ENCODE data around the gene DNAL4.

Gene DNAL4

DNA sequence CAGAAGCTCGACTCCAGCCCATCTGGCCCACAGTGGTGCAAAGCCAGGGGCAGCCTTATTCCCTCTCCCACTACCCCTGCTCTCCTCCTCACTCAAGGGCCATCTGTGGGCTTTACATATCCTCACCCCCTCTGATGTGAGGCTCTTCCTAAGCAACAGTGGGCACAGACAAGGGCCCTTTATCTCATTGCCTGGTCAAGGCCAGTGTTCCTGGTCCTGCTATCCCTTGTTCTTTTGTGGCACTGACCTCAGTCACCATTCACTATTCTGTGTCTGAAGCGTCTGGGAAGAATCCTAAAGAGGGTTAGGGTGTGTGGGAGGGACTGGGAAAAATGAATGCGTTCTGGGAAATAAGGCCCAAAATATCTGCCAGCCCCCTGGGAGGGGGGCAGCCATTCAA lies 7.3 kb downstream of the DNAL4 start:
- no peak for DNase-seq (ENCODE audit: low read depth in 2 of 2)

GRCh38 chr22:38784856-38785255 lies 9.1 kb downstream of the DNAL4 start:
- DNase-seq (ENCODE audit: low read depth in 2 of 2), result no peak

DNA sequence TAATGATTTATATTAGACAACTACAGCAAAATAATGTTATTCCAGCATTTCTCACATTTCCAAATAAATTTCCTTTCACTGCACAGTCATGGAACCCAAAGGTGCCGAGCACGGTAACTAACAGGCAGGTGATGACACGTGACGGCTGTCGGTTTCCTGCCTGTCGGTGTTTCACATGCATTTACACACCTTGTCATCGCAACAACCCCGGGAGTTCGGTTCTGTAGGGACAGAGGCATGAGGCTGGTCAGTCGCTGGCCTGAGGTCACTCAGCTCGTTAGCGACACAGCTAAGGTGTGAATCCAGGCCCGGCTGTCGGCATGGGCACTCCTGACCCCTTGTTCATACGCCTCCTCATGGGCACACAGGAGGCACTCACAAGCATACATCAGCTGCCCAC lies 9.9 kb downstream of the DNAL4 start:
- DNase-seq (ENCODE audit: low read depth in 2 of 2), result no peak

DNA sequence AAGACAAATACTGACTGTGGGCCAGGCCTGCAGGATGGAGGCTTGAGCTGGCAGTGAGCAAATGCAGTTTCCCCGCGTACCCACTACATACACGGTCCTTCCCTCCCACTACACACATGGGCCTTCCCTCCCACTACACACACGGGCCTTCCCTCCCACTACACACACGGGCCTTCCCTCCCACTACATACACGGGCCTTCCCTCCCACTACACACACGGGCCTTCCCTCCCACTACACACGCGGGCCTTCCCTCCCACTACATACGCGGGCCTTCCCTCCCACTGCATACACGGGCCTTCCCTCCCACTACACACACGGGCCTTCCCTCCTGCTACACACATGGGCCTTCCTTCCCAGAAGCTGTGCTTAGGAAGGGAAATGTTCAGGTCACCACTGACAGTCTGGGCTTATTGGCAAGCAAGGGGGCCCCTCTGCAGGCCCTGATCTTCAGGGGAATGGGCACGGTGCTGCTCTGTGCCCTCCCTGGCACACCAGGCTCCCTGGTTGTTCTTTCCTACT lies 10.8 kb downstream of the DNAL4 start:
- DNase-seq (ENCODE audit: low read depth in 2 of 2), result no peak

GRCh38 chr22:38782402-38783094 lies 11.4 kb downstream of the DNAL4 start:
- no peak for DNase-seq (ENCODE audit: low read depth in 2 of 2)

DNA sequence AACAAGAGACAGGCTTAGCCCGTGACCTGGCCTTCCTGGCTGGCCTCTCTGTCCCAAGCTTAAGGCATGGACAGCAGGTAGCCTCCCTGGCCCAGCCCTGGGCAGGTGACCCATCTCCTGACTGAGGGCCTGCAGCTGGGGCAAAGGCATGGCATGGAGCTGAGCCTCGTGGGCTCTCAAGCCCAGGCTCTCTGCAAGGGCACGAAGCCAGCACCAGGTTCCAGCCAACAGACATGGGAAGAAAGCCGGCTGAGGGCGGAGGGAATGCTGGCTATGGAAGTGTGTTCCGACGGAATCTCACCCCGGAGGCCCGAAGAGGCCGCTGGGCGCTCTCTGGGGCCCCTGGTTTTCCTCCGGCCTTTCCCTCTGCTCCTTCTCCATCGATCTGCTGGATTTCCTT lies 12.9 kb downstream of the DNAL4 start:
- DNase-seq (ENCODE audit: low read depth in 2 of 2), result no peak

DNA sequence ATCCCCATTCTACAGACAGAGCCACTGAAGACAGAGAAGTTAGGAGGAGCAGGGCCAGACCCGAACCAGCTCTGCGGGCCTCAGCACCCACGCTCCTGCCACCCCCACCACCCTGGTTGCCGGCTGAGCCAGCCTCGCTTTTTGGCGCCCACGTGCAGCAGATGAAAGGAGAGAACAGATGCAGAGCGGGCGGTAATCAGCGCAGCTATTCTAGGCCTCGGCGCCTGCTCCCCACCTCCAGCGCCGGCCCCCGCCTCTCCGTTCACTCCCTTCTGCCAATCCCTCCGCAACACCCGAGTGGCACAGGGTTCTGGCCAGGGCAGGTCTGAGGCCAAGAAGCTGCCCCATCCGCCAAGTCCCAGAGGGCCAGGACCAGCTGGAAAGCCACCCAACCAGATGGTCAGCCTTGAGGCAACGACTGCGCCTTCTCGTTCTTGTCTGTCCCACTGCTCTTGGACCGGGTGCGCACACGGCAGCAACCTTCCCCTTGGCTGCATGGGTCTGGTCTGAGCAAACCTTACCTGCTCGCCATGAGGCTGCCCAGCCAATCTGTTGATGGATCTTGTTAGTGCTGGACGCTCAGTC lies 16.8 kb downstream of the DNAL4 start:
- no peak for DNase-seq (ENCODE audit: low read depth in 2 of 2)

- DNase-seq (ENCODE audit: low read depth in 2 of 2), result no peak
Observed at GRCh38 chr22:38776086-38776485, 17.9 kb downstream of the DNAL4 start.

DNA sequence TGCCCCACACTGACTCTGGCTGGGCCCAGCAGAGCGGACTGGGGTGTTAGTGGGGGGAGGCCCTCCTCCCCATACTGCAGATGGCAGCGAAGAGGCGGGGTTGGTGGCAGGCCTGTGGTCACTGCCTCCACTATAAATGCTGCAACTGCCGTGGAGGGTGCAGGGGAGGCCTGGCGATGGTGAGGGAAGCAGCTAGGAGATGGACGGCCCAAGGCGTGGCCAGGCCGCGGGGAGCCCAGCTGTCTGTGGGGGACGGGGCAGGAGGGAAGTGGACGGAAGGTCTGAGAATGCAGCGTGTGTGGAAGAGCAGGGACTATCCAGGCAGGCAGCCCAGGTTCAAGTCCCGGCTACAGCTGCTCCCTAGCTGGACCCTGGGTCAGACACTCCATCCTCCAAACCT lies 18.3 kb downstream of the DNAL4 start:
- no peak for DNase-seq (ENCODE audit: low read depth in 2 of 2)

- DNase-seq (ENCODE audit: low read depth in 2 of 2), result no peak
Observed at GRCh38 chr22:38774496-38775166, 19.3 kb downstream of the DNAL4 start.

- no peak for DNase-seq (ENCODE audit: low read depth in 2 of 2)
Observed at GRCh38 chr22:38773363-38773946, 20.5 kb downstream of the DNAL4 start.

GRCh38 chr22:38772623-38772873 lies 21.4 kb downstream of the DNAL4 start:
- DNase-seq (ENCODE audit: low read depth in 2 of 2), result no peak

GRCh38 chr22:38770257-38770949 lies 23.5 kb downstream of the DNAL4 start:
- DNase-seq (ENCODE audit: low read depth in 2 of 2), result no peak

GRCh38 chr22:38768036-38768435 lies 25.9 kb downstream of the DNAL4 start:
- DNase-seq (ENCODE audit: low read depth in 2 of 2), result no peak

GRCh38 chr22:38767313-38767712 lies 26.6 kb downstream of the DNAL4 start:
- no peak for DNase-seq (ENCODE audit: low read depth in 2 of 2)

DNA sequence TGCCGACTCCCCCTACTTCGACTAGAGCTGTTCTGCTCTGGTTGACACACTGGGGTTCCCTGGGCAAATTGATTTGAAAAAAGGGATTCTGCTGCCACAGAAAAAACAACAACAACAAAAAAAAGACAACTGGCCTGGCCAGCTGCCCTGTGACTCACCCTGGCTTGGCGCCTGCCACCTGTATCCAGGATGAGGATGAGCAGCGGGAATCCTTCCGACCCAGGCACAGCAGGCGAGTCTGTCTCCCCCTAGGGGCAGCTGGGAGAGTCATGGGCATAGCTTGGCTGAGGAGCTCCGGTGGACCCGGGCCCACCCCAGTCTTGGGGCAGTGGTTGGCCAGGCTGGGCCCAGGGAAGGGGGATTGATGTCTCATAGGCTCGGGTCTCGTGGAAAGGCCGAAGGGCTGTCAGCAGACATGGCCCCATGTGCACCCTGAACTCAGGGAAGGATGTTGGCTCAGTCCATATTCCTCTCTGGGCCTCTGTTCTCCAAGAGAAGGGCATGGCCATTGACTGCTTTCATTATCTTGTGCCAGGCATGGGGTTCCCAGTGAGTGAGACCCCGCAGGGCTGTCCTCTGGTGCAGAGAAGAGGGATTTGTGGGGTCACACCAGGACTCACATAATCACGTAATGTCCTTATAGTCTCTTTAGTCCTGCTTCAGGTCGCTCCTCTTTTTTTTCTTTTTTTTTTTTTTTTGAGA lies 27.7 kb downstream of the DNAL4 start:
- peak in 1 of 2 donors; percentile 16 for DNase-seq (ENCODE audit: low read depth in 2 of 2)

GRCh38 chr22:38762551-38762983 lies 31.4 kb downstream of the DNAL4 start:
- DNase-seq (ENCODE audit: low read depth in 2 of 2), result no peak

DNA sequence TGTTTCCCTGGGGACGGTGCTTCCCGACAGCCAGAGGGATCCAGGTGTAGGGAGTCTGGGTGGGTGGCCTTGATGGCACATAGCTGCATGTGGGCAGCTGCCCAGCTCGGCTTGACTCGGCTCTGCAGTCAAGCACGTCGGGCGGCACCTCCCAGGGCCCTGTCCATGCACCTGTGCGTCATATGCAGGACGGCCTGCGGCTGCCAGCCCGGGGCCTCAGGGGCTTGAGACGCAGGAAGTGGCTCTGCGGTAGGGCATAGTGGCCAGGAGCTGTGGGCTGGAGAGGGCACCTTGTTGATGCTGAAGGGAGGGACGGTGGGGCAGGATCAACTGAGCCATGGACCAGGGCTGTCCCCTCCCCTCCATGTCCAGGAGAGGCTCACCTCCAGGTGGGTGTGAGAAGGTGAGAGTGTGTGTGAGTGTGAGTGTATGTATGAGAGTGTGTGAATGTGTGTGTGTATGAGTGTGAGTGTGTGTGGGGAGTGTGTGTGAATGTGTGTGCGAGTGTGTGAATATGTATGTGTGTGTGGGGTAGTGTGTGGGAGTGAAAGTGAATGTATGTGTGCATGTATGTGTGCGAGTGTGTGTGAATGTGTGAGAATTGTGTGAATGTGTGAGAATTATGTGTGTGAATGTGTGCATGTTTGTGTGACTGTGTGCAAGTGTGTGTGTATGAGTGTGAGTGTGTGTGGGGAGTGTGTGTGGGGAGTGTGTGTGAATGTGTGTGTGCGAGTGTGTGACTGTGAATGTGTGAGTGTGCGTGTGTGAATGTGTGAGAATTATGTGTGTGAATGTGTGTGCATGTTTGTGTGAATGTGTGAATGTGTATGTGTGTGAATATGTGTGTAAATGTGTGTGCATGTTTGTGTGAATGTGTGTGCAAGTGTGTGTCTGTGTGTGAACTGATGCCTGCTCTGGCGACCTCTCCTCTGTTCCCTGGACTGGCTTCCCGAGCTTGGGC lies 32.5 kb downstream of the DNAL4 start:
- no peak for DNase-seq (ENCODE audit: low read depth in 2 of 2)

DNA sequence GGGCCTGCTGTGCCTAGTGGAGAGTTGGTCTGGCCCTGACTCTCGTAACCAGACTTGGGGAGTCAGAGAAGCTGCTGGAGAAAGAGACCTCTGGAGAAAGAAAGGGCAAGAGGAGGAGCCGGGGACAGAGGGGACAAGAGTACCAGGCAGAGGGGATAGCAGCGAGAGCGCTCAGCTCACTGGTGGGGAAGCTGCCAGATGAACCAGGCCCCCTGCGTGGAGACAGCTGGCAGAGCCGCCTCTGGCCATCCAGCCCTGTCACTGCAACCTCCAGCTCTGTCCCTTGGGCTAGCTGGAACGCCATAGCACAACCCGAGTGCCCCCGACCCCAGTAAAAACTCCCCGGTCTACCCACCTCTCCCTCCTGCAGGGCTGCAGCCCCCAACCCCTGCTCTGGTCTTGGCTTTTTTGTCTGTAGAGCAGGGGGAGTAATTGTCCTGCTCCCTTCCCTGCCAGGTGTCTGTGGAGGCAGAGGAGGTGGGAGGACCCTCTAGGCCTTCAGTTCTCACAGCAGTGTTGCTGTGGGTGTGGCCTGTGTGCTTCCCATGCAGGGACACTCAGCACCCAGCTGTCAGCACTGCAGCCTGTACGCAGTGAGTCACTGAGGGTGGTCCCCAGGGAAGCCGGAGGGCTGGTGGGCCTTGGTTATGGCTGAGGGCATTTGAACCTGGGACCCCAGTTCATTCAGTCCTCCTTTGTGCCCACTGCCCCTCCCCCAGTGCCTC lies 33.3 kb downstream of the DNAL4 start:
- no peak for DNase-seq (ENCODE audit: low read depth in 2 of 2)

- no peak for DNase-seq (ENCODE audit: low read depth in 2 of 2)
Observed at GRCh38 chr22:38759005-38759404, 34.9 kb downstream of the DNAL4 start.

Data from activated CD4-positive, alpha-beta T cell treated with anti-CD3 and anti-CD28 coated beads for 24 hours (primary cell).